ENCODE measurements around the gene ZYX. TPM values are rescaled to one million over a fixed set of nuclear protein-coding genes. Genes with fewer than 3 reads are reported as not detected.

ZYX gene
- total and polyA plus RNA-seq, 9 of the 15 experiments (the other 6 are each of a cell fraction or from before 2014, with no cell fraction given) = 1.8 to 130 (median 15.7) TPM

DNA sequence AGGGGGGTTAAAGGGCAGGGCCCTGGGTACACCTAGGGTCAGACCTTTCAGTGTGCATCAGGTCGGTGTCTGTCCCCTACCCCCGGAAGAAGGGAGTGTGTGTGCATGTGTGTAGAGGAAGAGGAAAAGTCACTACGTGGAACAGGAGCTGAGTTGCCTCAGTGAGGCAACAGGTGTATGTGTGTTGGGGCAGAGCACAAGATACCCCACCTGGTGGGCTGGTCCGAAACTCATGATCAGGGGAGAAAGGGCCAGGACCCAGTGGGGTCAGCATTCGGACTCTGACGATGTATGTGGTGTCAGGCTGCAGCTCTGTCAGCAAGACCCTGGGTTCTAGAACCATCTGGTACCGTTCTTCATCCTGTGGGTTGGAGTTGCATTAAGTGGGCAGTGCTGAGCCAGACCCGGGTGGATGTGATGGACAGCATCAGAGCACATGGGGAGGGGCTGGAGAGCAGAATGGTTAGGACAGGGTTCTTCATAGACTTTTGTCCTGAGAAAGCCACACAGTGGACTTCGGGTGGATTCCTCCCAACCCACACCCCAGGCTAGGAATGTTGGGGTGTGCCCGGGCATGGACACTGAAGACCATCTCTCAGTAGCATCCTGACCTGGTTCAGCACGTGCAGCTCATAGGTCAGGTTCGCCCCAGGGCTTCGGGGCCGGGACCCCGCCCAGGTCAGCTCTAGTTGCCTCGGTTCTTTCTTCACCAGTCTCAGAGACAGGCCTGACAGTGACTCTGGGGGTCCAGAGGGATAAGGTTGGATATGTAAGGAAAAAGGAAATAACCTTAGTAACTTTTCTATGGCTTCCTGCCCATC lies 16.8 kb downstream of the ZYX start:
- WGBS (ENCODE audit: insufficient coverage, low coverage, missing lambda C conversion rate) = 1% methylated on average over 16 of the region's 16 CpGs
- FAIRE-seq = no peak
- no peaks in the 10 kb centered on the region for H3K36me3 ChIP-seq (ENCODE audit: control insufficient read depth, insufficient read depth, low read length)

More for the DNA sequence above, 16.8 kb downstream of the ZYX start:
- H3K9me3 ChIP-seq (replicated peaks; ENCODE audit: control insufficient read depth, insufficient read depth, low read depth, low read length) = no peaks in the 10 kb centered on the region
- H3K4me1 ChIP-seq (replicated peaks in 1 of 2; ENCODE audit: control insufficient read depth in 2 of 2, insufficient read depth in 2 of 2, low read length in 2 of 2) = peaks cover 0 to 12% of the 10 kb centered on the region in 2 experiments; a peak in 2 of 5 replicates
- H3K27me3 ChIP-seq (ENCODE audit: control insufficient read depth in 2 of 2, insufficient read depth in 2 of 2, low read length in 2 of 2) = peaks cover 54 to 89% of the 10 kb centered on the region in 2 experiments
- TF ChIP-seq ZNF609 (CRISPR knock-in tag; IDR thresholded peaks at IDR 0.05; ENCODE audit: borderline replicate concordance) (no peak), ATF6 (CRISPR knock-in tag; IDR thresholded peaks at IDR 0.05) (no peak), CBX2 (IDR thresholded peaks at IDR 0.05; ENCODE audit: insufficient read depth, low read length, poor library complexity, severe bottlenecking) (no peak), TFE3 (CRISPR knock-in tag; IDR thresholded peaks at IDR 0.05) (no peak), LCOR (CRISPR knock-in tag; IDR thresholded peaks at IDR 0.05) (no peak), NFE2L1 (tag; IDR thresholded peaks at IDR 0.05; ENCODE audit: borderline replicate concordance, low read depth) (no peak), TFAP4 (CRISPR knock-in tag; IDR thresholded peaks at IDR 0.05; ENCODE audit: borderline replicate concordance) (no peak), NR3C1 (CRISPR knock-in tag; IDR thresholded peaks at IDR 0.05) (no peak), ELK1 (CRISPR knock-in tag; IDR thresholded peaks at IDR 0.05) (no peak)
- ATAC-seq (no peak), DNase-seq (ENCODE audit: extremely low read depth in 1 of 4, low spot score in 3 of 4) (no peak)
- H3K79me2 ChIP-seq (ENCODE audit: control insufficient read depth, insufficient read depth, low read length) = no peaks in the 10 kb centered on the region
- intact Hi-C loops (cut with micrococcal nuclease) (no loop called here), in situ Hi-C loops (cut with MboI) (no loop called here)
- H4K20me1 ChIP-seq (replicated peaks; ENCODE audit: control insufficient read depth, insufficient read depth, low read length) = peaks cover 17% of the 10 kb centered on the region
- no peak overlapping the region for H3K9ac ChIP-seq (ENCODE audit: insufficient read depth in 1 of 2, low read depth in 2 of 2, low read length in 2 of 2)
- H2AFZ ChIP-seq (ENCODE audit: low read depth, low read length) = no peak overlapping the region
- no peak overlapping the region for H3K4me2 ChIP-seq (ENCODE audit: insufficient read depth, low read length)
- H3K4me3 ChIP-seq = no peak overlapping the region
- BruUV-seq (replicated peaks) = no TSS peak
- CTCF ChIA-PET (ENCODE audit: low intra/inter-chr PET ratio) = no interaction called here
- H3K27ac ChIP-seq (ENCODE audit: extremely low read depth, low read depth, low read length) = no peak overlapping the region
- POLR2A ChIA-PET = interaction anchor here (0.6 to 0.7 kb wide), 2 partner anchors 8 to 18 kb away, joined by 3 read pairs; no protein-coding TSS in a partner anchor
- H3K9me1 ChIP-seq (ENCODE audit: control insufficient read depth, insufficient read depth, low read length) = peaks cover 3% of the 10 kb centered on the region

Measured in K562 (cell line).